GM21447 (cell line): ENCODE data around the gene BAG5.
"Not testable (repeated sequence)": the region's sequence is repeated elsewhere in the genome, so short reads cannot be mapped to it uniquely, and the experiment has no call there.

Experiments used
- ATAC-seq: cut with Tn5 transposase; IDR thresholded peaks from one replicate; pipeline ENCODE4 v1.9.1; 2021; ENCODE audit not compliant: unreplicated experiment

The BAG5 gene

GRCh38 chr14:103562429-103563225 is at the start of gene BAG5, which contains the start of gene COA8:
Gene BAG5 (minus strand): TSS chr14:103562657. CDS start chr14:103561164, 1,493 bp downstream.
Gene COA8 (plus strand): TSS chr14:103562960. CDS start chr14:103563002, 42 bp downstream.
- ATAC-seq, result peak; percentile 65

DNA sequence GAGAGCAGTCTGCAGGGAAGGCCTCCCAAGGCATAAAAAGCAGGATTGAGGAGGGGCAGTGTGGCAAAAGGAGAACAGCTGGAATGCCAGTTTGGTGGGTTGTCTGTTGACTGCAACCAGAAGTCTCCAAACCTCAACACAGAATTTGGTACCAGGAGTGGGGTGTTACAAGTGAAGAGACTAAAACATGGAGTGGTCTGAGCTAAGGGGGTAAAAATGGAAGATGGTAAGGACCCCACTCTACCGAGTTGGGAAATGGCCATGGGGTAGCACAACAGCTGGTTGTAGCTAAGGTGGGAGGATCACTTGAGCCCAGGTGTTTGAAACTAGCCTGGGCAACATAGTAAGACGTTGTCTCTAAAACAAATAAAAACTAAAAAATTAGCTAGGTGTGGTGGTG is 48.8 kb upstream of the BAG5 start:
- no peak for ATAC-seq

DNA sequence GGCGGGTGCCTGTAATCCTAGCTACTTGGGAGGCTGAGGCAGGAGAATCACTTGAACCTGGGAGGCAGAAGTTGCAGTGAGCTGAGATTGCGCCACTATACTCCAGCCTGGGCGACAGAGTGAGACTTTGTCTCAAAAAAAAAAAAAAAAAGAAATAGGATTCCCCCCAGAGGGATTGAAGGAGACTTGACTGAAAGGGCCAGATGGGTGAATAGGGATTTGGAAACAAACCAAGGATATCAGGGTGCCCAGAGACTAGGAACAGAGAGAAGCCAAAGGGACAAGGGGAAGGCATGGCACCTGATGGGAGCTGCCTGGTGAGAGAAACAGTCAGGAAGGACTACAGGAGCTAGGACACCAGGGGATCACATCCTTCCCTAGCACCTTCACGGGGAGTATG is 46.6 kb upstream of the BAG5 start:
- not testable (repeated sequence) for ATAC-seq

DNA sequence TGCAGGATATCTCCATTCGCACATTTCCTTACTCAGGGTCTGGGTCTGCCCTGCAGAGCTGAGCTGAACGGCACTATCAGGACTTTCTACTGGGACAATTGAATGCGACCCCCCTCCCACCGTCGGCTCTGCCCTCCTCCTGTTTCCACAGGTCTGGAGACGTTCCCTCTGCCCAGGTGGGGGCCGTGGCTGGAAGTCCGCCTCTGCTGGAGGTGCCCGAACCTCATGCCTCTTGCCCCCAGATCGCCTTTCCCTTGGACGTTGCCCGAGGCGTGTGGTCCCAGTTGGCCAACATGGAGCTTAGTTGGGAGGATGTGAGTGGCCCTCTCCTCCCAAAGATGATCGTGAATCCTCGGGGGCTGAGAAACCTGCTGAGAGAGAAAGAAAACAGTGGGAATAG is 45.4 kb upstream of the BAG5 start:
- no peak for ATAC-seq

DNA sequence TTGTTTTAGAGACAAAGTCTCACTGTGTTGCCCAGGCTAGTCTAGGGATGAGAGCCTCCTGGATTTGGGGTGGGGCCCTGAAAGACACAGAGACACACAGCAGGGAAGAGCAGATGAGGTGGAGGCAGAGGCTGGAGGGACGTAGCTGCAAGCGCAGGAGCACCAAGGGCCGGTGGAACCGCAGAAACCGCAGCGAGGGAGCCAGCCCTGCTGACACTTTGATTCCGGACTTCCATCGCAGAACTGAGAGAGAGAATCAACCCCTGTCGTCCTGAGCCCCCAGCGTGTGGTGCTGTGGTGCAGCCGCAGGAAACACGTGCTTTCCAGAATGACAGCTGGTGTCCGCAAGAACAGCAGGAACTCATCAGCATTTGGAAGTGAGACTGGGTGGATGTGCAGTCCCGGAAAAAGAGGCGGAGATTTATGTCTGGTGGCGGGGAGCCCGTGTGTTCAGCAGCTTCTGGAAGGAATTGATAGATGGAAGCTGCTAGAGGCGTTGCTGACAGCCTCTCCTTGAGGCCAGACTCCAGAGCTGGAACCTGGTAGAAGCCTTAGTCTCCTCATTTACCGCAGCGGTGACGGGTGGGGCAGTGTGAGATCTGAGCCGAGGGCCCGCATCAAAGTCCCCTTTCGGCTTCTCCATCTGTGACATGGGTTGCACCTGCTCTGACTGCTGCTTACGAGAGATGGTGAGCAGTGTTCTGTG is 44.7 kb upstream of the BAG5 start:
- peak; percentile 76 for ATAC-seq

- ATAC-seq, result no peak
These were observed 42.2 kb upstream of the BAG5 start for GRCh38 chr14:103604620-103605019.

- no peak for ATAC-seq
These were observed 38.0 kb upstream of the BAG5 start for GRCh38 chr14:103600503-103600902.

DNA sequence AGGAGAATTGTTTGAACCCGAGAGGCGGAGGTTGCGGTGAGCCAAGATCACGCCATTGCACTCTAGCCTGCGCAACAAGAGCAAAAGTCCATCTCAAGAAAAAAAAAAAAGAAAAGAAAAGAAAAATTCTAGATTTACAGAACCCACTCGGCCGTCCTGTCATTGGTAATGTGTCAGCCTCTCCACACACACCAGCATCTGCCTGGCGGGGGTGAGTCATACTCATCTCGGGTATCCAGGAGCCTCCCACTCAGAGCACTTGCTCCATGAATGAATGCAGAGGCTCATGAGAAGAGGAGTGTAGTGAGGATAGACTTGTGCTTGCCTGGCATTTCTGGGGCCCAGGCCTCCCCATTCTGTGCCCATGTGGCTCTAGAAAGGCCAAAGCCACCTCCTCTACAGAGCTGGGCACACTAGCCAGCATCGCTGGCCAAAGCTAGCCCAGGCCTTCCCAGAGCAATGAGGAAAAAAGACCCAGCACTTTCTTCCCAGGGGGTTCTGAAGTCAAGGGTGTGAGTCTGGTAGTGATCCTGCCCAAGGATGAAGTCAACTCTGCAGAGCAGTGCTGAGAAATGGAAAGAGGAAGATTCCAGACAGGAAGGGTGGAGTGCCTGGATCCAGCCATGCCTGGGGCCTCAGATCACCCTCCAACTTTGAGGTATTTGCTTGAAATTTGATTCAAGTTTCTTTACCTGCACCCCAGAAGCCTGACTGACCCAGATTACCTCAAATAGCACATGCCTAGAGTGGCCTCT is 35.3 kb upstream of the BAG5 start:
- ATAC-seq, result no peak

- no peak for ATAC-seq
These were observed 31.8 kb upstream of the BAG5 start for GRCh38 chr14:103594265-103594664.

GRCh38 chr14:103593577-103593976 is 31.1 kb upstream of the BAG5 start:
- peak; percentile 90 for ATAC-seq

- ATAC-seq, result no peak
These were observed 22.0 kb upstream of the BAG5 start for GRCh38 chr14:103584326-103584915.

GRCh38 chr14:103581954-103582703 is 19.7 kb upstream of the BAG5 start:
- no peak for ATAC-seq

GRCh38 chr14:103581206-103581605 is 18.7 kb upstream of the BAG5 start:
- no peak for ATAC-seq

DNA sequence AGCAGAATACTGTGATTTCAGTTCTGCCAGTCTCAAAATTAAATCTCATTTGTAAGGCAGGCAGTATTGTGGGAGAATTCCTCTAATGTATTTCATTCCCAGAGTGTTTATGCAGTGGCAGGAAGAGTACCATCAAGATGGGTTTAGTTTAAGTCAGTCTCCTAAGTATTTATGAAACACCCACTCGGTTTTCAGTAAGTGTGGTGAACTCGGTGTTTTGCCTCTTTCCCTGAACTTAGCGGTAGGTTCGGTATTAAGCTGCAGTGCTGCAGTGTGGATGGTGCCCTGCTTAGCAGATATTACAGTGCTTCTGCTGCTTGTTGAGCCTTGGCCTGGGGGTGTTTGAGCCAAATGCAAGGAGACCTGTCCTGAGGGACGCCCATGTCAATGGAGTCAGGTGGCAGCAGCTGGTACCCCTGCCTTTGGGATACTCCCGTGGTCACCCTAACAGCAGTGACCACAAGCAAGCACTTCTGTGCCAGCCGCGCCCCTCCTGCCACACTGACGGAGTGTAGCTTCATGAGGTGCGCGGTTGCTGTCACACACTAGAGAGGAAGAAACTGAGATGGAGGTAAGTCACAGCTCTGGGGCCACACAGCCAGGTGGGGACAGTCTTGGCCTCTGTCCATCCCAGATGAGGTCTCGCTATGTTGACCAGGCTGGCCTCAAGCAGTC is 16.1 kb upstream of the BAG5 start:
- ATAC-seq, result no peak

DNA sequence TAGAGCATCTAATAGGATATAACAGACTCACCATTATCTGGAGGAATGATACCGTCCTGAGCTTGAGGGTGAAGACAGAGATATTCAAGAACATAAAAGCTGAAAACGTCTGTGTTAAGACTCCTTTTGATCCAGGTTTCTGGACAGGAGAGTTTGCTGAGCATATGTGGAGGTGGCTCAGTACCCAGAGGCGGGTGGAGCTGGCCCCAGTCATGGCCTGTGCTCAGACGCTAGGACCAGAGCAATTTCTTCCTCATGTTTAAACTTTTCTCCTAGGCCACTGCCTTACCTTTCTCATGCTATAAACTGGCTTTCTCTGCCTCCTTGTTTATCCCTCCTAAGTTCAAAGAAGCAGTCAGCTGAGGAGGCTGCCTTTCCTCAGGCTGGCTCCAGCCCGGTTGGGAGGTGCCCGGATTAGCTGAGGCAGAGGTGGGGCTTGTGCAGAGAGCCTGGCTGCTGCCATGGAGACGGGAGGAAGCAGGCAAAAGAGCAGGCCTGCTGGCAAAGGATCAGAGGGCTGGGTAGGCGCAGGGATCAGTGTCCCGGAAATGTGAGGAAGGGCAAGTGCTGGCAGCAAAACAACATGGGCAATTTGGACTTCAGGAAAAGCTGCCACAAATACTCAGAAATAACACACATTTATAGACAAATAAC is 14.0 kb upstream of the BAG5 start:
- ATAC-seq, result no peak

DNA sequence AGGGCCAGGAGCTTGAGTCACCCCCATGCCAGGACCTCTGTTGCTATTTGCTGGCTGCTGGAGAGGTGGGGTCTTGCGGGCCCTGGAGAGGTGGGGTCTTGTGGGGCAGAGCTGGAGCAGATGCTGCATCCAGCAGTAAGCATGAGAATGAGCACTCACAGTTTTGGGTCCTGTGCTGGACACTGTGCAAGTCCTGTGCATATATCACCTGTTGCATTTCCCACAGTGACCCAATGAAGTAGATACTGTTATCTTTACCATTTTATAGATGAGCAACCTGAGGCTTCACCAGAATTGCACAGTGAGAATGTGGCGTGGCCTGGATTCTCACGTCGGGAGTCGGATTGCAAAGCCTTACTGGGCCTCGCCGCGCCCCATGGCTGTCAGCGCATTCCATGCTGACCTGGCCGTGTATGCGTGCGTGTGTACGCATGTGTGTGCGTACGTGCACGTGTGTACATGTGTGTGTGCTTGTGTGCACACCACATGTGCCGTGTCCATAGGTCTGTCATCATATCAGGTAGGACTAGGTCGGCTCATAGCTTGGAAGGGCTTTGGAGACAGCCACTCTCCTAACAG is 12.3 kb upstream of the BAG5 start:
- no peak for ATAC-seq

DNA sequence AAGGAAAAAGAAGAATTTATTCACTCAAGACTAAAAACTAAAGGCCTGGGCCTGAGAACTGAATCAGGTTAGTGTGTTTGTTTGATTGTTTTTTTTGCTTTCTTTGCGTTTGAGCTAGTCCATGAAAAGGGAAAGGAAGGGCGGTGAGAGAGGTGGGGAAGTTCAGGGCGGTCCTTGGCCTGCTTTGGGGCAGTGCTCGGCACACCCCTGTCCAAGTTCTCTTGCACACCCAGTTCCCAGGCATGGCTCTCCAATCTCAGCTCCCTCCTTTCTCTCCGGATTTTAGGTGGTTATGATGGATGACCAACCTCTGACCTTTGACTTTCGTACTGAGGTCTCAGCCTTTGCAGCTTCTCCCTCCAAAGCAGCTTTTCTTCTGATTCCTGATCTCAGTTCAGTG is 11.6 kb upstream of the BAG5 start:
- ATAC-seq, result no peak

- ATAC-seq, result no peak
These were observed 7.0 kb upstream of the BAG5 start for GRCh38 chr14:103569408-103569807.

GRCh38 chr14:103568952-103569351 is 6.5 kb upstream of the BAG5 start:
- ATAC-seq, result no peak
